KG1 (cell line): ENCODE results near the gene GJB2.
"Not testable (repeated sequence)": the region's sequence is repeated elsewhere in the genome, so short reads cannot be mapped to it uniquely, and the experiment has no call there.

ENCODE experiments used
- DNase-seq: peaks from one replicate; lab custom pipeline; 2025; lab: John Stamatoyannopoulos, UW

The GJB2 gene

GRCh38 chr13:20165417-20166257 lies 27.1 kb downstream of the GJB2 start:
- DNase-seq = no peak

- DNase-seq = no peak
Measured at GRCh38 chr13:20161951-20162300, 30.8 kb downstream of the GJB2 start.

GRCh38 chr13:20161275-20161950 lies 31.3 kb downstream of the GJB2 start:
- DNase-seq = no peak

GRCh38 chr13:20160306-20161274 lies 32.1 kb downstream of the GJB2 start, which contains the start of gene GJA3:
Gene GJA3 (minus strand): TSS chr13:20161052. CDS start chr13:20143288, 17,764 bp downstream.
- DNase-seq = no peak

- DNase-seq = no peak
Measured at GRCh38 chr13:20159646-20160305, 33.0 kb downstream of the GJB2 start.

- DNase-seq = no peak
Measured at GRCh38 chr13:20157151-20157796, 35.5 kb downstream of the GJB2 start.

- DNase-seq = no peak
Measured at GRCh38 chr13:20156702-20157101, 36.0 kb downstream of the GJB2 start.

GRCh38 chr13:20153290-20153689 lies 39.4 kb downstream of the GJB2 start:
- DNase-seq = not testable (repeated sequence)

- no peak for DNase-seq
Measured at GRCh38 chr13:20151612-20152011, 41.1 kb downstream of the GJB2 start.

GRCh38 chr13:20151016-20151415 lies 41.7 kb downstream of the GJB2 start:
- DNase-seq = no peak

GRCh38 chr13:20150561-20150960 lies 42.2 kb downstream of the GJB2 start:
- no peak for DNase-seq

- no peak for DNase-seq
Measured at GRCh38 chr13:20149762-20150161, 43.0 kb downstream of the GJB2 start.

- no peak for DNase-seq
Measured at GRCh38 chr13:20148501-20149183, 44.1 kb downstream of the GJB2 start.

- DNase-seq = no peak
Measured at GRCh38 chr13:20146381-20146780, 46.4 kb downstream of the GJB2 start.

GRCh38 chr13:20145521-20145920 lies 47.2 kb downstream of the GJB2 start:
- no peak for DNase-seq

GRCh38 chr13:20144141-20144850 lies 48.4 kb downstream of the GJB2 start:
- no peak for DNase-seq

- DNase-seq = no peak
Measured at GRCh38 chr13:20142927-20143480, 49.7 kb downstream of the GJB2 start.

GRCh38 chr13:20142023-20142926 lies 50.5 kb downstream of the GJB2 start:
- no peak for DNase-seq
